Ishikawa (cell line): ENCODE measurements around the gene GRIN2A.

Experiments used
- CEBPB ChIP-seq: IDR thresholded peaks from 2 replicates; pipeline ENCODE4 v1.6.1; 2012
- CREB1 ChIP-seq: IDR thresholded peaks from 2 replicates; pipeline ENCODE4 v1.6.1; 2012; ENCODE audit warnings: low read depth
- EGR1 ChIP-seq: IDR thresholded peaks from 2 replicates; pipeline ENCODE4 v1.6.1; 2012
- EP300 ChIP-seq: IDR thresholded peaks from 2 replicates; pipeline ENCODE4 v1.6.1; 2012; ENCODE audit warnings: borderline replicate concordance
- FOXM1 ChIP-seq: IDR thresholded peaks from 2 replicates; pipeline ENCODE4 v1.6.1; 2012; ENCODE audit warnings: low read depth, borderline replicate concordance
- RAD21 ChIP-seq: IDR thresholded peaks from 2 replicates; pipeline ENCODE4 v1.6.1; 2012; ENCODE audit warnings: low read depth
- TAF1 ChIP-seq: IDR thresholded peaks from 2 replicates; pipeline ENCODE4 v1.6.1; 2012; ENCODE audit warnings: low read depth, mild to moderate bottlenecking
- TCF12 ChIP-seq: IDR thresholded peaks from 2 replicates; pipeline ENCODE4 v1.6.1; 2012; ENCODE audit warnings: low read depth
- TEAD4 ChIP-seq: IDR thresholded peaks from 2 replicates; pipeline ENCODE4 v1.6.1; 2012
- YY1 ChIP-seq: IDR thresholded peaks from 2 replicates; pipeline ENCODE4 v1.6.1; 2012; ENCODE audit warnings: low read depth
- ZBTB7A ChIP-seq: IDR thresholded peaks from 2 replicates; pipeline ENCODE4 v1.6.1; 2012; ENCODE audit warnings: low read depth
- TF ChIP-seq, protein P1 (sequence below): IDR thresholded peaks from 2 replicates; pipeline ENCODE4 v1.6.1; 2012; ENCODE audit warnings: low read depth, mild to moderate bottlenecking
- TF ChIP-seq, protein P2 (sequence below): IDR thresholded peaks from 2 replicates; pipeline ENCODE4 v1.6.1; 2012

GRIN2A gene

DNA sequence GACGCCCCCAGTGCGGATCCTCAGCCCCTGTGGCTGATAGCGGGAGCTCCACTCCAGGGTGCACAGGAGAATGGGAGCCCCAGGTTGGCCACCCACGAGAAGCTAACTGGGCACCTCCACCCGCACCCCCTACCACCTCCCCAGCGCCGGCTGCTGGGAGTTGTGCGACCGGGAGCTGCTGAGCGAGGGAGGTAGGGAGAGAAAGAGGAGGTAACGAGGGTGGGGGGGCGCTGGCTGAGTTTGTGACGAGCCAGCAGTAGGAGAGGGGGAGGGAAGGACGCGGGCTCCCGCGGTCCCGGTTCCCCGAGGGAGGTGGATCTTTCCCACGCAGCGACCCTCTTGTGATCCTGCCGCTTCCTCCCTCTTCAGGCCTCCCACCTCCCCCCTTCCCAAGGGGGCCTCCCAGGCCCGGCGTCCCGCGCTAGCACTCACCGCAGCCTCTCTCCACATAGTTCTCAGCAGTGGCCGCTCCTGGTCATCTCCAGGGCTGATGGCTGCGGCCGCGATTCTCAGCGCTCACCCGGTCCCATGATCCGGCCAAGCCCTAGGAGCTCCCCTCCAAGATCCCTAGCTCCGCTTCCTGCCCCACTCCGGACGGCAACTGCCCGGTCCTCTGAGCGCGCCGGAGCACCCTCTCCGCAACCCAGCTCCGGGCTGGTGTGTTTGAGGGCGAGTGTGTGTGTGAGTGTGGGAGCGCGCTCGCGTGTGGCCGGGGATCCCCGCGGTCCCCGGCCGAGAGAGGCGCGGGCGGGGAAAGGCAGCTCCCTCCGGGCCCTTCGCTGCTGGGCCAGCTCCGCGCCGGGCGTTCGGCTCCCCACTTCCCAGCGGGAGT is at the start of gene GRIN2A:
TSS of gene GRIN2A (minus strand) at position 207 of the 832 bp plus-strand sequence. CDS start 2,017 bp downstream, outside the sequence.
- TF ChIP-seq CREB1: no peak
- no peak for TF ChIP-seq YY1
- no peak for TF ChIP-seq TEAD4
- TF ChIP-seq, protein P1, sequence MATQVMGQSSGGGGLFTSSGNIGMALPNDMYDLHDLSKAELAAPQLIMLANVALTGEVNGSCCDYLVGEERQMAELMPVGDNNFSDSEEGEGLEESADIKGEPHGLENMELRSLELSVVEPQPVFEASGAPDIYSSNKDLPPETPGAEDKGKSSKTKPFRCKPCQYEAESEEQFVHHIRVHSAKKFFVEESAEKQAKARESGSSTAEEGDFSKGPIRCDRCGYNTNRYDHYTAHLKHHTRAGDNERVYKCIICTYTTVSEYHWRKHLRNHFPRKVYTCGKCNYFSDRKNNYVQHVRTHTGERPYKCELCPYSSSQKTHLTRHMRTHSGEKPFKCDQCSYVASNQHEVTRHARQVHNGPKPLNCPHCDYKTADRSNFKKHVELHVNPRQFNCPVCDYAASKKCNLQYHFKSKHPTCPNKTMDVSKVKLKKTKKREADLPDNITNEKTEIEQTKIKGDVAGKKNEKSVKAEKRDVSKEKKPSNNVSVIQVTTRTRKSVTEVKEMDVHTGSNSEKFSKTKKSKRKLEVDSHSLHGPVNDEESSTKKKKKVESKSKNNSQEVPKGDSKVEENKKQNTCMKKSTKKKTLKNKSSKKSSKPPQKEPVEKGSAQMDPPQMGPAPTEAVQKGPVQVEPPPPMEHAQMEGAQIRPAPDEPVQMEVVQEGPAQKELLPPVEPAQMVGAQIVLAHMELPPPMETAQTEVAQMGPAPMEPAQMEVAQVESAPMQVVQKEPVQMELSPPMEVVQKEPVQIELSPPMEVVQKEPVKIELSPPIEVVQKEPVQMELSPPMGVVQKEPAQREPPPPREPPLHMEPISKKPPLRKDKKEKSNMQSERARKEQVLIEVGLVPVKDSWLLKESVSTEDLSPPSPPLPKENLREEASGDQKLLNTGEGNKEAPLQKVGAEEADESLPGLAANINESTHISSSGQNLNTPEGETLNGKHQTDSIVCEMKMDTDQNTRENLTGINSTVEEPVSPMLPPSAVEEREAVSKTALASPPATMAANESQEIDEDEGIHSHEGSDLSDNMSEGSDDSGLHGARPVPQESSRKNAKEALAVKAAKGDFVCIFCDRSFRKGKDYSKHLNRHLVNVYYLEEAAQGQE: no peak
- no peak for TF ChIP-seq EP300
- no peak for TF ChIP-seq CEBPB
- TF ChIP-seq, protein P2, sequence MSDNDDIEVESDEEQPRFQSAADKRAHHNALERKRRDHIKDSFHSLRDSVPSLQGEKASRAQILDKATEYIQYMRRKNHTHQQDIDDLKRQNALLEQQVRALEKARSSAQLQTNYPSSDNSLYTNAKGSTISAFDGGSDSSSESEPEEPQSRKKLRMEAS: no peak

DNA sequence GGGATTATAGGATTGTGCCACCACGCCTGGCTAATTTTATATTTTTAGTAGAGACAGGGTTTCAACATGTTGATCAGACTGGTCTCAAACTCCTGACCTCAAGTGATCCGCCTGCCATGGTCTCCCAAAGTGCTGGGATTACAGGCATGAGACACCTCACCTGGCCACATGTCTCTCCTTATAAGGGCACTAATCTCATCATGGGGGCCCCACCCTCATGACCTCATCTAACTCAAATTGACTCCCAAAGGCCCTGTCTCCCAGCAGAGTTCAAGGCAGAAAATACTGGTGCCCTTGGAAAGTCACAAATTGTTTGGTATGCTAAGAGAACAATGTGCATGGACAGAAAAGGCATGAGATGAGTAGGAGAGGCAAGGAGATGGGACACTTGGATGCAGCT is 49.3 kb upstream of the GRIN2A start:
- TF ChIP-seq EP300 (no peak), RAD21 (no peak), ZBTB7A (no peak), YY1 (no peak), CREB1 (no peak), FOXM1 (no peak)
- TF ChIP-seq, protein P2: no peak

DNA sequence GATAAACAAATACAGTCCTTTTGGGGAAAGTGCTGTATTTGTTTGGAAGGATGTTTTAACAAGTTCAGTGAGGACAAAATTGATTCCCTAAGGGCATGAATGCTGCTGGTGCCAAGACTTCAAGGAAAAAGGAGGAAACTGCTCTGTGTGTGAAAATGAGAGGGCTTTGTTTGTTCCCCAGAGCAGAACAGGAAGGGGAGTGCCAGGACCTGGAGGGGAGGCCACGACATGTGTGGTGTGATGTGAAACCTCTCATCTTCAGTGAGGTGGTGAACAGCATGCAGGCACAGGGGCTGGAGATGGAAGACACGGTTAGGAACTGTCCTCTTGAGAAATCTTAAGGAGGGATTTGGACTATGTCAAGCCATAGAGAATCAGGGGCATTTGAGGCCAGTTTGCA is 46.6 kb upstream of the GRIN2A start:
- no peak for TF ChIP-seq ZBTB7A
- TF ChIP-seq TEAD4: no peak
- no peak for TF ChIP-seq YY1
- TF ChIP-seq, protein P2: no peak
- no peak for TF ChIP-seq CREB1
- no peak for TF ChIP-seq CEBPB
- no peak for TF ChIP-seq RAD21
- TF ChIP-seq, protein P1: no peak

DNA sequence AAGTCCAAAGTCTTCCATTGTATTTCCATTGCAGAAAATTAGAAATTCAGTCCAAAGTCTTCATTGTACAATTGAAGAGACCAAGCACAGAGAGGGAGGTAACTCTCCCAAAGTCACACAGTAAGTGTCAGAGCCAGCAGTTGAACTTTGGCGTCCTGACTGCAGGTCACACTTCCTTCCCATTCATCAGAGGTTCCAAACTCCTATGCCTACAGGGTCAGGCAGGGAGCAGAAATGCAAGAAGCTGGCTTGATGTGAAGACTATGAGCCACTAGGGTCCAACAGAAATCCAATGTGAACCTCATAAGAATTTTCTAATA is 44.7 kb upstream of the GRIN2A start:
- TF ChIP-seq TCF12 (no peak), TAF1 (no peak), CREB1 (no peak), EGR1 (no peak), YY1 (no peak), FOXM1 (no peak), TEAD4 (no peak), EP300 (no peak), ZBTB7A (no peak)
- TF ChIP-seq, protein P1: no peak
- TF ChIP-seq, protein P2: no peak

DNA sequence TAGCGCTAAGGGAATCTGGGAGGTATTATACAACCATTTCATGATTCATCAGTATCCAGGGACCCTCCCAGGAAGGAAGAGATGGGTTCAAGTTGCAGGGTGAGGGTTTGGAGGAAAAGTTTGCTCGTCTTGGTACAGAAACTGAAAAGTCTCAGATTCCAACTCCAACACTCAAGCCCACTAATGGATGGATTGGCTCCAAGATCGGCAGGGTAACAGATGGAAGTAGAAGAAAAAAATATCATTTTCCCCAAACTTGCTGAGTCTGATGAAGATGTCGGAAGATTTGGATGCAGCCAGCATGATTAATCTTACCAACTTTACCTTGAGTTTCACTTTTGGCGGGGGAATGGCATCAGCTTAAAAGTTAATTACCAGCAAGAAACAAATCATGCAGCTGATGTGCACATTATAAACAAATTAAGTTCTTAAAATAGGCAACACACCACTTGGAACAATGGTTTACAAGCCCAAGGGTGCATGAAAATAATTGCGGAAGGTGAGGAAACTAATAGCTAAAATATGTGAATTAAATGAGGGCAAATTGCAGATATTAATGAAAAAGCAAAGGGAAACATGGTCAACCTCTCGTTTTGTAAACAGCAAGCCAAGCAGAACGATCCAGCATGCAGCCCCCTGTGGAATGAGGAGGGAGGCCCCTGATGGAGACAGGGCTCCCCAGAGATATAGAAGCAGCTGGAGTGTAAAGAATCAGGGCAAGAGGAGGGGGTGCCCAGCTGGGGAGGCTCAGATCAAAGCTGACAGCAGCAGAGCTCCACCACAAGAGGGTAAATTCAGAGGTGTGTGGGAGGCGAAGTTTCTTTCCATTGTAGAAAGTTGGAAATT is 44.1 kb upstream of the GRIN2A start:
- TF ChIP-seq EP300 (no peak), CREB1 (no peak), RAD21 (no peak), YY1 (no peak), EGR1 (no peak), TAF1 (no peak), TCF12 (no peak), CEBPB (no peak)
- TF ChIP-seq, protein P1: no peak
- TF ChIP-seq, protein P2: no peak
